HepG2 (cell line): ENCODE measurements around the gene SOCS1. TPM values are rescaled to one million over a fixed set of nuclear protein-coding genes. Genes with fewer than 3 reads are reported as not detected.
A peak's percentile ranks its signal among the peaks of the same experiment; 100 is the strongest.

ENCODE experiments used
- CENPX ChIP-seq: sonication (generic); formaldehyde crosslinking; IDR thresholded peaks from 2 replicates; pipeline ENCODE4 v1.9.0; 2021; ENCODE audit warnings: mild to moderate bottlenecking, missing genetic modification reagents, moderate library complexity
- DNMT1 ChIP-seq: sonication (generic); formaldehyde crosslinking; IDR thresholded peaks from 2 replicates; pipeline ENCODE4 v1.5.1; 2020; ENCODE audit warnings: mild to moderate bottlenecking, missing genetic modification reagents
- EEA1 ChIP-seq: sonication (generic); formaldehyde crosslinking; IDR thresholded peaks from 2 replicates; pipeline ENCODE4 v1.5.1; 2020; ENCODE audit warnings: mild to moderate bottlenecking, missing genetic modification reagents, borderline replicate concordance
- FOXA1 ChIP-seq, 2 experiments: fragments of 450-650 bp in 1 of 2; sonication (generic) in 1 of 2; formaldehyde crosslinking in 1 of 2; IDR thresholded peaks; 2 replicates each; pipeline versions ENCODE4 v1.4.0 to v1.6.1; 2016 to 2020; ENCODE audit warnings: missing genetic modification reagents in 1 of 2
- FOXM1 ChIP-seq: sonication (generic); formaldehyde crosslinking; IDR thresholded peaks from 2 replicates; pipeline ENCODE4 v1.5.0; 2020; ENCODE audit warnings: missing genetic modification reagents
- IKZF1 ChIP-seq: fragments of 450-650 bp; IDR thresholded peaks from 2 replicates; pipeline ENCODE4 v1.7.1; 2016
- KLF11 ChIP-seq: IDR thresholded peaks from 2 replicates; pipeline ENCODE4 v1.6.1; 2016; ENCODE audit warnings: missing compliant biosample characterization
- MAFF ChIP-seq: IDR thresholded peaks from 2 replicates; pipeline ENCODE4 v1.6.1; 2011; ENCODE audit warnings: low read depth, low read length, improper control_type of control experiment
- MAFG ChIP-seq: sonication (generic); formaldehyde crosslinking; IDR thresholded peaks from 2 replicates; pipeline ENCODE4 v1.5.1; 2020; ENCODE audit warnings: mild to moderate bottlenecking, missing genetic modification reagents
- MIER3 ChIP-seq: IDR thresholded peaks from 2 replicates; pipeline ENCODE4 v1.6.1; 2016; ENCODE audit warnings: missing compliant biosample characterization, borderline replicate concordance
- PCBP2 ChIP-seq: fragments of 200-400 bp; formaldehyde crosslinking; optimal IDR thresholded peaks from 2 replicates; pipeline ENCODE3; 2018; ENCODE audit warnings: low read length, low read depth; ENCODE audit not compliant: poor library complexity, severe bottlenecking
- SAFB2 ChIP-seq: sonication (generic); formaldehyde crosslinking; IDR thresholded peaks from 2 replicates; pipeline ENCODE4 v1.5.1; 2020; ENCODE audit warnings: missing genetic modification reagents, low read depth, mild to moderate bottlenecking, borderline replicate concordance
- SALL2 ChIP-seq: sonication (generic); formaldehyde crosslinking; IDR thresholded peaks from 2 replicates; pipeline ENCODE4 v1.8.1; 2023; ENCODE audit warnings: mild to moderate bottlenecking, missing genetic modification reagents, inconsistent platforms
- SATB2 ChIP-seq: sonication (generic); formaldehyde crosslinking; IDR thresholded peaks from 2 replicates; pipeline ENCODE4 v1.5.0; 2020; ENCODE audit warnings: missing genetic modification reagents
- SETDB1 ChIP-seq: sonication (generic); formaldehyde crosslinking; IDR thresholded peaks from 2 replicates; pipeline ENCODE4 v1.5.1; 2020; ENCODE audit warnings: missing genetic modification reagents, mild to moderate bottlenecking, borderline replicate concordance
- SP4 ChIP-seq: sonication (generic); formaldehyde crosslinking; IDR thresholded peaks from 2 replicates; pipeline ENCODE4 v1.8.1; 2023; ENCODE audit warnings: mild to moderate bottlenecking, missing genetic modification reagents
- SP5 ChIP-seq: IDR thresholded peaks from 2 replicates; pipeline ENCODE4 v1.6.1; 2016; ENCODE audit warnings: low read depth, borderline replicate concordance
- TGIF2 ChIP-seq: IDR thresholded peaks from 2 replicates; pipeline ENCODE4 v1.6.1; 2016; ENCODE audit warnings: control low read depth, missing compliant biosample characterization
- TP53 ChIP-seq: sonication (generic); formaldehyde crosslinking; conservative IDR thresholded peaks from 2 replicates; pipeline ENCODE4 v1.4.0; 2020; ENCODE audit warnings: missing genetic modification reagents
- ZBTB3 ChIP-seq: sonication (generic); formaldehyde crosslinking; IDR thresholded peaks from 2 replicates; pipeline ENCODE4 v1.4.0; 2020; ENCODE audit warnings: low read depth, mild to moderate bottlenecking, moderate library complexity, missing genetic modification reagents, borderline replicate concordance
- ZFP36 ChIP-seq: fragments of 150-350 bp; IDR thresholded peaks from 2 replicates; pipeline ENCODE4 v1.6.1; 2018; ENCODE audit warnings: borderline replicate concordance, low read length, low read depth; ENCODE audit not compliant: partially characterized antibody
- ZMYM2 ChIP-seq: sonication (generic); formaldehyde crosslinking; IDR thresholded peaks from 2 replicates; pipeline ENCODE4 v1.8.0; 2022; ENCODE audit warnings: mild to moderate bottlenecking, missing genetic modification reagents
- ZNF224 ChIP-seq: sonication (generic); formaldehyde crosslinking; IDR thresholded peaks from 2 replicates; pipeline ENCODE4 v1.5.0; 2020; ENCODE audit warnings: mild to moderate bottlenecking, missing genetic modification reagents
- ZNF34 ChIP-seq: sonication (generic); formaldehyde crosslinking; IDR thresholded peaks from 2 replicates; pipeline ENCODE4 v1.4.0; 2020; ENCODE audit warnings: mild to moderate bottlenecking, missing genetic modification reagents, borderline replicate concordance
- ZNF383 ChIP-seq: sonication (generic); formaldehyde crosslinking; IDR thresholded peaks from 2 replicates; pipeline ENCODE4 v1.4.0; 2020; ENCODE audit warnings: missing genetic modification reagents, mild to moderate bottlenecking, borderline replicate concordance
- ZNF432 ChIP-seq: sonication (generic); formaldehyde crosslinking; IDR thresholded peaks from 2 replicates; pipeline ENCODE4 v1.5.0; 2020; ENCODE audit warnings: missing genetic modification reagents, mild to moderate bottlenecking, borderline replicate concordance
- ZNF552 ChIP-seq: sonication (generic); formaldehyde crosslinking; IDR thresholded peaks from 2 replicates; pipeline ENCODE4 v1.9.0; 2022; ENCODE audit warnings: missing genetic modification reagents, mild to moderate bottlenecking, borderline replicate concordance
- ZNF570 ChIP-seq: sonication (generic); formaldehyde crosslinking; IDR thresholded peaks from 2 replicates; pipeline ENCODE4 v1.4.0; 2020; ENCODE audit warnings: mild to moderate bottlenecking, missing genetic modification reagents, borderline replicate concordance
- ZSCAN9 ChIP-seq: IDR thresholded peaks from 2 replicates; pipeline ENCODE4 v1.6.1; 2016; ENCODE audit warnings: borderline replicate concordance
- polyA plus RNA-seq, 8 experiments: library from polyadenylated mRNA; depleted of rRNA in 3 of 8; stranded (reverse) in 7 of 8; unstranded in 1 of 8; fragments of >200 nt; fragmentation: Illumina TruSeq in 4 of 8; extraction: Trizol in 4 of 8; gene quantifications; 2 replicates each; pipeline versions ENCODE4 v1.2.1 to v1.2.3, GENCODE V29; 2011 to 2016; ENCODE audit warnings: low read depth in 4 of 8, missing spikeins in 1 of 8, mixed read lengths in 1 of 8; ENCODE audit not compliant: insufficient read depth in 1 of 8
- total RNA-seq, 5 experiments: library from RNA; depleted of rRNA; stranded (reverse); fragments of >200 nt; fragmentation: Illumina TruSeq; extraction: Trizol; gene quantifications; 2 replicates each; pipeline ENCODE4 v1.2.3, GENCODE V29; 2016; ENCODE audit warnings: low read depth in 1 of 5
- TF ChIP-seq, protein P1 (sequence below): sonication (generic); formaldehyde crosslinking; IDR thresholded peaks from 2 replicates; pipeline ENCODE4 v1.9.0; 2022; ENCODE audit warnings: low read depth, missing genetic modification reagents
- TF ChIP-seq, protein P2 (sequence below): sonication (generic); formaldehyde crosslinking; IDR thresholded peaks from 2 replicates; pipeline ENCODE4 v1.9.0; 2021; ENCODE audit warnings: missing genetic modification reagents, borderline replicate concordance

SOCS1 gene
- total and polyA plus RNA-seq, 2 of the 13 experiments (the other 11 are each of a cell fraction or from before 2014, with no cell fraction given) = 5.3 to 6.3 TPM

DNA sequence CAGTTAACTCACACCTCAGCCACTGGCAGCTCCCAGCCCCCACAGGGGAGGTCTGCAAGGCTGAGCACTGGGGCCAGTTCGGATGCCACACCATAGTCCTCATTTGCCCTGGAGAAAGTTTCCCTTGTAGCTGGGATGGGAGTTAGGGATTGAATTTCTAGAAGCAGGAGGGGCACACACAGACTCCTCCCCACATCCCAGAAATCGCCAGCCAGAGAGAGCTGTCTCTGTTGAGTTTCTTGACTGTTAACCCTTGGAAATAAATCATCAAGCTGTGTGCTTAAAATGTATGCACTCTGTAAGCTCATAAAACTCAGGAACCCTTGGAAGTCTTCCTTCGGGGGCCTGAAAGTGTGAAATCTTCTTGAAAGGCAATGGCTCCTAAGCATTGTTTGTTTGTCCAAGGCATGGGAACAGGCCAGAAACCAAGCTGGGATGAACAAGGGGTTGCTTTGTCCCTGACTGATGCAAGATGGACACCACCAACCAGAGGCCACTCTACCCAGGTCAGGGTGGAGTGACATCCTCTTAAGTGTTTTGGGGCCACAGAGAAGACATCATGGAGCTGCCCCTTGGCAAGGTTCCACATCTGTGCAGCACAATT, 17.8 kb upstream of the SOCS1 start (continued):
- TF ChIP-seq ZFP36 (no peak), DNMT1 (CRISPR knock-in tag) (no peak), ZNF34 (CRISPR knock-in tag) (no peak; the same call in 1 of the 2 replicates), ZNF552 (CRISPR knock-in tag) (no peak; the same call in 1 of the 2 replicates), FOXM1 (CRISPR knock-in tag) (no peak), ZSCAN9 (CRISPR knock-in tag) (no peak), MIER3 (CRISPR knock-in tag) (no peak; the same call in 1 of the 2 replicates), SP4 (CRISPR knock-in tag) (no peak), MAFG (CRISPR knock-in tag) (no peak), FOXA1 (IDR thresholded peaks at IDR 0.05) (no peak), FOXA1 (CRISPR knock-in tag; IDR thresholded peaks at IDR 0.05) (peak; percentile 62; the same call in 1 of the 2 replicates), ZNF570 (CRISPR knock-in tag) (no peak), EEA1 (0 out of 2 replicates have a peak, but pooled peaks have one; percentile 39), ZBTB3 (no peak), CENPX (CRISPR knock-in tag) (no peak), MAFF (no peak), SATB2 (no peak), KLF11 (CRISPR knock-in tag) (no peak), SP5 (CRISPR knock-in tag) (no peak), SAFB2 (CRISPR knock-in tag) (peak; percentile 26; the same call in 1 of the 2 replicates), ZNF224 (CRISPR knock-in tag) (no peak), SETDB1 (CRISPR knock-in tag) (no peak), ZMYM2 (CRISPR knock-in tag) (no peak; the same call in 1 of the 2 replicates), ZNF432 (no peak), TP53 (CRISPR knock-in tag) (no peak), PCBP2 (no peak), TGIF2 (CRISPR knock-in tag) (no peak), SALL2 (CRISPR knock-in tag) (no peak), IKZF1 (no peak), ZNF383 (CRISPR knock-in tag) (0 out of 2 replicates have a peak, but pooled peaks have one; percentile 16)
- TF ChIP-seq, protein P1, sequence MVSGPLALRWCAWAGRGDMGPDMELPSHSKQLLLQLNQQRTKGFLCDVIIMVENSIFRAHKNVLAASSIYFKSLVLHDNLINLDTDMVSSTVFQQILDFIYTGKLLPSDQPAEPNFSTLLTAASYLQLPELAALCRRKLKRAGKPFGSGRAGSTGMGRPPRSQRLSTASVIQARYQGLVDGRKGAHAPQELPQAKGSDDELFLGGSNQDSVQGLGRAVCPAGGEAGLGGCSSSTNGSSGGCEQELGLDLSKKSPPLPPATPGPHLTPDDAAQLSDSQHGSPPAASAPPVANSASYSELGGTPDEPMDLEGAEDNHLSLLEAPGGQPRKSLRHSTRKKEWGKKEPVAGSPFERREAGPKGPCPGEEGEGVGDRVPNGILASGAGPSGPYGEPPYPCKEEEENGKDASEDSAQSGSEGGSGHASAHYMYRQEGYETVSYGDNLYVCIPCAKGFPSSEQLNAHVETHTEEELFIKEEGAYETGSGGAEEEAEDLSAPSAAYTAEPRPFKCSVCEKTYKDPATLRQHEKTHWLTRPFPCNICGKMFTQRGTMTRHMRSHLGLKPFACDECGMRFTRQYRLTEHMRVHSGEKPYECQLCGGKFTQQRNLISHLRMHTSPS (CRISPR knock-in tag) = no peak
- TF ChIP-seq, protein P2, sequence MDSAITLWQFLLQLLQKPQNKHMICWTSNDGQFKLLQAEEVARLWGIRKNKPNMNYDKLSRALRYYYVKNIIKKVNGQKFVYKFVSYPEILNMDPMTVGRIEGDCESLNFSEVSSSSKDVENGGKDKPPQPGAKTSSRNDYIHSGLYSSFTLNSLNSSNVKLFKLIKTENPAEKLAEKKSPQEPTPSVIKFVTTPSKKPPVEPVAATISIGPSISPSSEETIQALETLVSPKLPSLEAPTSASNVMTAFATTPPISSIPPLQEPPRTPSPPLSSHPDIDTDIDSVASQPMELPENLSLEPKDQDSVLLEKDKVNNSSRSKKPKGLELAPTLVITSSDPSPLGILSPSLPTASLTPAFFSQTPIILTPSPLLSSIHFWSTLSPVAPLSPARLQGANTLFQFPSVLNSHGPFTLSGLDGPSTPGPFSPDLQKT (CRISPR knock-in tag) = no peak
